Stimulated activated CD4-positive, alpha-beta T cell treated with anti-CD3 and anti-CD28 coated beads, Interleukin-1b, Interleukin-23, amount 100 ng/mL, for 4 hours (primary cell): Measurements from ENCODE around the gene CDC34.

Source experiments
- DNase-seq, 2 donors: peaks; one replicate each; pipeline ENCODE4 v3.0.0-alpha.2; 2020; ENCODE audit warnings: low read depth in 2 of 2

CDC34 gene, protein sequence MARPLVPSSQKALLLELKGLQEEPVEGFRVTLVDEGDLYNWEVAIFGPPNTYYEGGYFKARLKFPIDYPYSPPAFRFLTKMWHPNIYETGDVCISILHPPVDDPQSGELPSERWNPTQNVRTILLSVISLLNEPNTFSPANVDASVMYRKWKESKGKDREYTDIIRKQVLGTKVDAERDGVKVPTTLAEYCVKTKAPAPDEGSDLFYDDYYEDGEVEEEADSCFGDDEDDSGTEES

GRCh38 chr19:531753-532560, at the start of gene CDC34:
CDC34 (plus strand) TSS chr19:531760; CDS start chr19:531932, 172 bp downstream.
- DNase-seq, result no peak

DNA sequence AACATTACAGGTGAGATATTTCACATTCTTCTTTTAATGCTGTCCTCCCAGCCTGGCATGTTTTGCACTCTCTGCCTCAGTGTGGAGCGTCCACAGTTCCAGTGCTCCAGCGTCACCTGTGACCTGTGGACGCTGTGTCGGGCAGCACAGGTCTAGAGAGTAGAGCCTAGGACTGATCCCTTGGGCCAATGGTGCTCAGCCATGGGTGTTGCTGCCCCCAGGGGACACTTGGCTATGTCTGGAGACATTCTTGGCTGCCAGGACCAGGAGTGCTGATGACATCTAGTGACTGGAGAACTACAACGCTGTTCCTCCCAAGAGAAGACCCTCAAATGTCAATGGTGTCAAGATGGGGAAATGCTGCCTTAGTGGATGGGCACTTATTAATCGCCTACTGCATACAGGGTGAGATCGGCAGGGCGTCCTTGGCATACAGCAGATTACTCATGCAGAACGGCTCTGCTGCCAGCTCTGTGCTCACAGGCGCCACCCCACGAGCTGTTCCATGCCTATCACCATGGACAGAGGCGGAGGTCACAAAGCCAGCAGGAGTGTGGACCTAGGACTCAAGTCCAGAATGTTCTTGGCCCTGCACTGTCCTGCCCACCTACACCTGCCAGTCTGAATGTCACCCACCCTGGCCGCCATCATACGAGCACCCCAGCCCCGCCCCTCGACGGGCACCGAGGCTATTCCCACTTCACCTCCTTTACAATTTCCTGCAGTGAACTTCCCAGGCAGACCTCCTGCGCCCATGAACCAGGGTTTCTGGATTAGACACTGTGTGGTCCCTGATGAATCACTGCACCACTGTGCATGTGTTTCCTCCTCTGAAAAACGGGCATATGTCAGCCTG, 49.1 kb upstream of the CDC34 start:
- no peak for DNase-seq

DNA sequence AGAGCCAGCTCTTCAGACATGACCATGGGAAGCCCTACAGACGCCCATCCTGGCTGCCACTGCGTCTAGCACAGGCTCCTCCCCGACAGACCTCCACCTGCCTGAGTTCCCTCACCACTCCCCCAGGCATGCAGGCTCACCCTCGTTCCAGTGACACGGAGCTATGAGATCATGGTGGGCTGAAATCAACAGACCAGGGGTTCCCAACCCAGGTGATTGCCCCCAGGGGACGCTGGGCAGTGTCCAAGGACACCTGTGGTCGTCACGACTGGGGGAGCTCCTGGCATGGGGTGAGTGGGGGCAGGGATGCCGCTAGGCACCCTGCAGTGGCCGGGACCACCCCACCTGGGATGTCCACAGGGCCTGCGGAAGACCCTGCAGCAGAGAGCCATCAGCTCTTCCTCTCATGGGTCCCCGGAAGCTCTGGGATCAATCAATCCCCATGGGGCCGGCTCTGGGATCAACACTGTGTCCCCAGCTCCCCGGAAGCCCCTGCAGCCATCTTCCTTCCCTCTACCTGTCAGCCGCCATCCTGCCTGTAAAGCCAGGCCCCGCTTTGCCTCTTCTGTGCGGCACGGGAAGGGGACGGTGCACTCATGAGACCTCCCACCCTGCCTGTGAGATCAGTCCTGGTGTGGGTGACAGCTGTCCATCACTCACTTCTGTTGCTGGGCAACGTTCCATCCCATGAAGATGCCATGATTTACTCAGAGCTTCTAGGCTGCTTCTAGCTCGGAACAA, 48.1 kb upstream of the CDC34 start:
- no peak for DNase-seq

- DNase-seq, result no peak
Measured at GRCh38 chr19:484494-484893, 47.1 kb upstream of the CDC34 start.

DNA sequence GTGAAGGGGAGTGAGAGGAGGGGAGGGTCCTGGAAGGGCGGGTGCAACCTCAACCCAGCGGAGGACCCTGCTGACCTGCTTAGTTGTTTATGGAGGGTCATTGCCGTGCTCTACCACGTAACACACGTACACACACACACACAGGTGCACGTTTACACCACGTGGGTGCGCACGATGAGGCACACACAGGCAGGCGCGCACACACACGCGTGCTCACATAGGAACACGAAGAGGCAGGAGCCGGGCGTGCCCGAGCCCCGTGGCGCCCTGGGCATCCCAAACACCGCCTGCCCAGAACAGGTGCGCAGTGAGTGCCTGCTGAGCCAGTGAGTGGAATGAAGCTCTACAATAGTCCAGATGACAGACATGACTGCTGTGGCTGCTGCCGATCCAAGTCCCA, 46.5 kb upstream of the CDC34 start:
- DNase-seq, result no peak

- DNase-seq, result no peak
Measured at GRCh38 chr19:485583-486236, 45.9 kb upstream of the CDC34 start.

DNA sequence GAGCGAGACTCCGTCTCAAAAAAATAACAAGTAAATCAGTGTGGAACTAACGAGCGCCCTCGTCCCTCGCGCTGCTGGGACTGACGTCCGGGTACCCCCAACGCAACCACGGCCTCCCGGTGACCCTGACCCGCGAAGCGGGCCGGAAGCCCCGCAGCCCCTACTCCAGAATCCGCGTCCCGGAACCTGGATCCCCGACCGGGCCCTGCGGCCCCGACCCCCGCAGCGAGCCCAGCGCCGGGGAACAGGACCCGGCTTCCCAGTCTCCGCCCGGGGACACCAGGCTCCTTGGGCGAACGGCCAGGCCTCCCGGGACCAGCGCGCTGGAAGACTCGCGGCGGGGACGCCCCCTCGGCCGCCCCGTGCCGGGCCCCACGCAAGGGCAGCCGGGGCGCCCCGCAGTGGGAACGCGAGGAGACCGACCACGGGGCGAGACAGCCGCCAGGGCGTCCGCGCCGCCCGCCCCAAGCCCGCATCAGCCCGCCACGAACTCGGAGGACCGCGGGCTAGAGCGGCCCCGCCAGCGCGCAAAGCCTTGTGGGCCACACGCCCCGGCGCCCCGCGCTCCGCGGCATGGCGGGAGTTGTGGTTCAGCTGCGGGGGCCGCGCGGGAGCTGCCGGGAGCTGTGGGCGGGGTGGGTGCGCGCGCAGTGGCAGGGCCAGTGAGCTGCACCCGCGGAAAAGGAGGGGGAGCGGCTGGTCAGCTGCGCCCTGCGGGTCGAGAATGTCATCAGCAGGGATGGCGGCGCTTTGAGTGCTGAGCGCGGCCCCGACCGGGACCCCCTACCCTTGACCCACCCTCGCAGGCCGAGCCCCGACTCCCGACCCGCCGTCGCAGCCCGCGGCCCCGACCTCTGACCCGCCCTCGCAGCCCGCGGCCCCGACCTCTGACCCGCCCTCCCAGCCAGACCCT, 42.8 kb upstream of the CDC34 start:
- peak; percentile 89 to 96 for DNase-seq

- DNase-seq, result no peak
Measured at GRCh38 chr19:489418-490196, 42.0 kb upstream of the CDC34 start.

GRCh38 chr19:491146-491741, 40.3 kb upstream of the CDC34 start:
- DNase-seq, result no peak

- DNase-seq, result no peak
Measured at GRCh38 chr19:492091-492531, 39.4 kb upstream of the CDC34 start.

- no peak for DNase-seq
Measured at GRCh38 chr19:493391-494170, 38.0 kb upstream of the CDC34 start.

- no peak for DNase-seq
Measured at GRCh38 chr19:494171-495080, 37.1 kb upstream of the CDC34 start.

GRCh38 chr19:495081-495401, 36.5 kb upstream of the CDC34 start:
- DNase-seq, result no peak

DNA sequence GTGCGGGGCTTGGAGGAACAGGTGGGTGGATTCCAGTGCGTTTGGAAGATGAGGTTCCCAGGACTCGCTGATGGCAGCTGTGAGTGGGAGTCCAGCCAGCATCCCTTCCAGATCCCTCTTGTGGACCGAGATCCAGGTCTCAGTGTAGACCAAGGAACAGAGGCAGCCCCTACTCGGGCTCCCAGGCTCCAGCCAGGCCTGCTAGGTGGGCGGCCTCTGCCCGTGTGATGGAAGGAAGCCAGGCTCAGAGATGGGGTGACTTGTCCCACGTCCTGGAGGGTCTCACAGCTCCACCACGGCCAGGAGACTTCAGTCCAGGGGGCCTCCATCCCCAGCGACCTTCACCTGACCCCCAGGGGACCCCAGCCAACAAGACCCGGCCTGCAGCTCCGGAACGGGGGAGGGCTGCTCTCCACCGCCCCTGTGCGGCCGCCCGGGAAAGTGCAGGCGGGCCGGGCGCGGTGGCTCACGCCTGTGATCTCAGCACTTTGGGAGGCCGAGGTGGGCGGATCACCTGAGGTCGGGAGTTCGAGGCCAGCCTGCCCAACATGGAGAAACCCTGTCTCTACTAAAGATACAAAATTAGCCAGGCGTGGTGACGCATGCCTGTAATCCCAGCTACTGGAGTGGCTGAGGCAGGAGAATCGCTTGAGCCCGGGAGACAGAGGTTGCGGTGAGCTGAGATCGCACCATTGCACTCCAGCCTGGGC, 36.0 kb upstream of the CDC34 start:
- peak in 1 of 2 donors; percentile 35 for DNase-seq

DNA sequence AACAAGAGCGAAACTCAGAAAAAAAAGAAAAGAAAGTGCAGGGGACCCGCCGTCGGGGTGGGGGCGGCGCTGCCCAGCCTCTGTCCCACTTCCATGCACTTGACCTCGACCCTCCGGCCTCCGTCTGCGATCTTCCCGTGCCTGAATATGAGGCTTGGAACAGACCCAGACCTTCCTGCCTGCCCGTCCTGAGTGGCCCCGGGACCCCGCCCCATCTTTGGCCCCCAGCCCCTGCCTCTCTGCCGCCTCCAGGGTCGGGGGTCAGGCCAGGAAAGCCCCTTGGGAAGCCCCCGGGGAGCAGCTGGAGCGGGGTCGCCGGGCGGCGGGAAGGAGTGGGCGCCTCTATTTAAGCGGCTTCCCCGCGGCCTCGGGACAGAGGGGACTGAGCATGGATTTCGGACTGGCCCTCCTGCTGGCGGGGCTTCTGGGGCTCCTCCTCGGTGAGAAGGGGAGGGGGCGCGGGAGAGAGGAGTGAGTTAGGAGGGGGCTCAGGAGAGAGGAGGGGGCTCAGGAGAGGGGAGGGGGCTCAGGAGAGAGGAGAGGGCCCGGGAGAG, 35.4 kb upstream of the CDC34 start, which contains the start of gene MADCAM1:
Gene MADCAM1 (plus strand): TSS at position 375 of the 554 bp plus-strand sequence. CDS start 14 bp downstream, at position 389.
- DNase-seq, result no peak

- DNase-seq, result no peak
Measured at GRCh38 chr19:496986-497385, 34.6 kb upstream of the CDC34 start.
